HL-60 (cell line): ENCODE measurements around the gene DCAKD.

Source experiments
- DNase-seq, 2 experiments: peaks; one replicate each; pipeline ENCODE4 v3.0.0-alpha.2; 2010 to 2020; ENCODE audit warnings: low read depth in 1 of 2, low spot score in 1 of 2
- H3K27ac ChIP-seq: fragments of 250-450 bp; sonication (Bioruptor Pico); replicated peaks from 2 replicates; pipeline ENCODE4 v1.5.1; 2020; ENCODE audit warnings: mild to moderate bottlenecking, moderate library complexity
- H3K27me3 ChIP-seq: fragments of 250-450 bp; sonication (Bioruptor Pico); 2 replicates; pipeline ENCODE4 v1.5.1; 2021; ENCODE audit warnings: mild to moderate bottlenecking, moderate library complexity; ENCODE audit not compliant: insufficient read depth, poor library complexity, severe bottlenecking
- H3K4me3 ChIP-seq: replicated peaks from 2 replicates; pipeline ENCODE4 v1.5.1; 2011; ENCODE audit warnings: mild to moderate bottlenecking, control low read depth, low read length; ENCODE audit not compliant: insufficient read depth
- GABPA ChIP-seq: IDR thresholded peaks from 2 replicates; pipeline ENCODE4 v1.6.1; 2012; ENCODE audit warnings: low read depth
- POLR2AphosphoS5 ChIP-seq: IDR thresholded peaks from 2 replicates; pipeline ENCODE4 v1.6.1; 2012; ENCODE audit warnings: low read depth
- SPI1 ChIP-seq: IDR thresholded peaks from 2 replicates; pipeline ENCODE4 v1.6.1; 2012; ENCODE audit warnings: low read depth, mild to moderate bottlenecking, borderline replicate concordance
- long read RNA-seq: library from polyadenylated mRNA; unstranded; transcript quantifications from one replicate; pipeline ENCODE4 v2.0.0, GENCODE V29; 2020
- TF ChIP-seq, protein P1 (sequence below): IDR thresholded peaks from one replicate; pipeline ENCODE4 v1.5.1; 2011; ENCODE audit warnings: low read length, control low read depth, inconsistent platforms; ENCODE audit not compliant: insufficient read depth
- TF ChIP-seq, protein P2 (sequence below): IDR thresholded peaks from 2 replicates; pipeline ENCODE4 v1.6.1; 2012; ENCODE audit warnings: low read depth; ENCODE audit not compliant: insufficient replicate concordance

DCAKD gene, protein sequence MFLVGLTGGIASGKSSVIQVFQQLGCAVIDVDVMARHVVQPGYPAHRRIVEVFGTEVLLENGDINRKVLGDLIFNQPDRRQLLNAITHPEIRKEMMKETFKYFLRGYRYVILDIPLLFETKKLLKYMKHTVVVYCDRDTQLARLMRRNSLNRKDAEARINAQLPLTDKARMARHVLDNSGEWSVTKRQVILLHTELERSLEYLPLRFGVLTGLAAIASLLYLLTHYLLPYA
- long read RNA-seq, transcript DCAKD-208 (5 exons, 2,054 nt), result major isoform, 108 of 260 reads
- long read RNA-seq, transcript DCAKD-202 (5 exons, 2,030 nt), result minor isoform, 79 of 260 reads
- long read RNA-seq, transcript DCAKD-205 (5 exons, 990 nt), result minor isoform, 38 of 260 reads
- long read RNA-seq, partial matches to known transcripts, result 1 of 260 reads
- long read RNA-seq, other reads (novel, unspliced or antisense), result 33 of 260 reads

DNA sequence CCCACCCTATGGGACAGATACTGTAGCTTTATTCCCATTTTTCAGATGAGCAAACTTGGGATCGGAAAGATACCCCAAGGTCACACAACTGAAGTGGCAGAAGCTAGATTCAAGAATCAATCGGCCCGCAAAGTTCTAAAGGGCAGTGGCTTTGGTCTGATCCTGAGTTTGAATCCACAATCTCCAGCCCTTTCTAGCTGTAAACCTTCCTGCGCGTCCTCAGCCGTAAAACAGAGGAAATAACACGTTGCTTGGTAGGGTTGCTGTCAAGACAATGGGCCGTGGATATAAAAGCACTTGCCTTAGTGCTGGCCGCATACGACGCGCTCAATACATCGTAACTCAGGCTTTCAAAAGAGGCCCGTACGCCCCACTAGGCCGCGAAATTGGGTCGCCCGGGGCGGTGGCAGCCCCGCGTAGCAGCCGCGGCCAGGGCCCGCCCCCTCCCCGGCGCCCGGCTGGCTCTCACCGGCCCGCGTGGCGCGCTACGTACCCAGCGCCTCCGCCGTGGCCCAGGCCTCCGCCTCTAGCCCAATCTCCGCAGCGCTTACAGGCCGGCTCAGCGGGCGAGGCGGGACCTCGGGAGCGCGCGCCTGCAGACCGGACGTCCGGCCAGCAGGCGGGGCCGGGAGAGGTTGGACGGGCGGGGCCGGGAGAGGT is at the start of gene DCAKD:
Gene DCAKD, minus strand, starts transcription at position 573 of the 660 bp plus-strand sequence. CDS start 16,747 bp downstream, outside the sequence.
- Histone ChIP-seq H3K27me3 (no peaks in the 10 kb centered on the region), H3K27ac (peak within 1 kb of the TSS; percentile 84), H3K4me3 (peak within 1 kb of the TSS; percentile 66)
- DNase-seq, result peak; percentile 92
- TF ChIP-seq GABPA, result peak; percentile 80
- no peak for TF ChIP-seq SPI1
- TF ChIP-seq, protein P1, sequence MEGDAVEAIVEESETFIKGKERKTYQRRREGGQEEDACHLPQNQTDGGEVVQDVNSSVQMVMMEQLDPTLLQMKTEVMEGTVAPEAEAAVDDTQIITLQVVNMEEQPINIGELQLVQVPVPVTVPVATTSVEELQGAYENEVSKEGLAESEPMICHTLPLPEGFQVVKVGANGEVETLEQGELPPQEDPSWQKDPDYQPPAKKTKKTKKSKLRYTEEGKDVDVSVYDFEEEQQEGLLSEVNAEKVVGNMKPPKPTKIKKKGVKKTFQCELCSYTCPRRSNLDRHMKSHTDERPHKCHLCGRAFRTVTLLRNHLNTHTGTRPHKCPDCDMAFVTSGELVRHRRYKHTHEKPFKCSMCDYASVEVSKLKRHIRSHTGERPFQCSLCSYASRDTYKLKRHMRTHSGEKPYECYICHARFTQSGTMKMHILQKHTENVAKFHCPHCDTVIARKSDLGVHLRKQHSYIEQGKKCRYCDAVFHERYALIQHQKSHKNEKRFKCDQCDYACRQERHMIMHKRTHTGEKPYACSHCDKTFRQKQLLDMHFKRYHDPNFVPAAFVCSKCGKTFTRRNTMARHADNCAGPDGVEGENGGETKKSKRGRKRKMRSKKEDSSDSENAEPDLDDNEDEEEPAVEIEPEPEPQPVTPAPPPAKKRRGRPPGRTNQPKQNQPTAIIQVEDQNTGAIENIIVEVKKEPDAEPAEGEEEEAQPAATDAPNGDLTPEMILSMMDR, result no peak
- peak; percentile 65 for TF ChIP-seq POLR2AphosphoS5

DNA sequence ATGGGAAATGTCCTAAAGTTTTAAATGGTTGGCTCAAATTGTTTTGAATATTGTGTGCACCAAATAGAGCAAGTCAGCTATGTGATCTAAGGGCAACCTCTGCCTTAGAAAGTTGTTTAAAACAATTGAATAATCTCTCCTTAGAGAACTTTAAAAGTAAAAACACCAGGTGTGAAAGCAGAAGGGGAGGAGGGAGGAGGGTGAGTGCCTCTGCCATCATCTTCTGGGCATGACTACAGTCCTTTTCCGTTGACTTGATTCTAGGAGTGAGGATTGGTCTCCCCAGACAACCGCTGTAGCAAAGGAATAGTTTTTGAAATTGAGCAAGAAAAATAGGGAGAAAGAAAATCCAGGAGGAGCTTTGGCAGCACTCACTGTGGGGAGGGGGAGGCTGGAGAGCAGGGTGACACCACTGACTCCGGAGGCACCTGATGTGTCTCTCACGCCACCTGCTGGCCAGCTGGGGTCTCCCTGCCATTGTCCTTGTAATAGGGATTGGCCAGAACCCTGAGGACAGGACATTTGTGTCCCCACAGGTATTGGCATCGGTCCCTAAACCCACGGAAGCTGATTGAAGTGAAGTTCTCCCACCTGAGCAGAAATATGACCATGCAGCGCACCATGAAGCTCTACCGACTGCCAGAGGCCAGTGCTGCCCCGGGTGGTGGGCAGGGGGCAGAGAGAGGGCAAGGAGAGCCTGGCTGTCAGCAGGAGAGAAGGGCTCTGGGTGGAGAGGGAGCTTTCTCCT is 47.6 kb upstream of the DCAKD start:
- TF ChIP-seq GABPA, result no peak
- TF ChIP-seq, protein P1, result peak; percentile 95
- no peak overlapping the region for H3K27ac ChIP-seq
- peak; percentile 38 to 87 for DNase-seq
- no peak overlapping the region for H3K4me3 ChIP-seq
- H3K27me3 ChIP-seq, result no peaks in the 10 kb centered on the region

DNA sequence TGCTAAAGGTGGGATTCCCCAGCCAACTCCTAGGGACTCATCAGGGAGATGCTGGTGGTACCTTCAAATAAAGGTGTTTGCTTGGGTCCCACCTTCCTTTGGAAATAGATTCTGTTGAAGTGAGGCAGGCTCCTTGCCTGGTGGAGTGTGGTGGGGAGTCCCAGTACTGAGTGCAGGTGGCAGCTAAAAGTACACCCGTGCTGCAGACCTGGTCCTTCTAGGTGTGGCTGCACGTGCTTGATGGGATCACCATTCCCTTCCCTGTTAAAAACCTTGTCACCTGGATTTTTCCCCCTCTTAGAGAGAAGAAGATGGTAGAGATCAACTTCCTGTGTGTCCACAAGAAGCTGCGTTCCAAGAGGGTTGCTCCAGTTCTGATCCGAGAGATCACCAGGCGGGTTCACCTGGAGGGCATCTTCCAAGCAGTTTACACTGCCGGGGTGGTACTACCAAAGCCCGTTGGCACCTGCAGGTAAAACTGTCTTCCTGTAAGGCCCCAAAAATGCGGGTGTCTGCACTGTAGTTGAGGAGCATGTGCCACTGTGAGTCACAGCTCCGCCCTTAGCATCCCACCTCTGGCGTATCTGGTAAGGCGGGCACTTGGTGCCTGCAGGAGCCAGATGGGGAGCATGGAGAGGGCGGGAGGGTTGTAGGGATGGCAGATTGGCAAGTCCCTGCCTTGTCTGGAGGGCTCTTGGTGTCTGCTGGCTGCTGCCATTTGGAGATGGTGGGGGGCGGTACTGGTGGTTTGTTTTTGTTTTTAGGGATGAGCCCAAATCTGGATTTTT is 46.8 kb upstream of the DCAKD start:
- H3K4me3 ChIP-seq, result no peak overlapping the region
- TF ChIP-seq, protein P2, sequence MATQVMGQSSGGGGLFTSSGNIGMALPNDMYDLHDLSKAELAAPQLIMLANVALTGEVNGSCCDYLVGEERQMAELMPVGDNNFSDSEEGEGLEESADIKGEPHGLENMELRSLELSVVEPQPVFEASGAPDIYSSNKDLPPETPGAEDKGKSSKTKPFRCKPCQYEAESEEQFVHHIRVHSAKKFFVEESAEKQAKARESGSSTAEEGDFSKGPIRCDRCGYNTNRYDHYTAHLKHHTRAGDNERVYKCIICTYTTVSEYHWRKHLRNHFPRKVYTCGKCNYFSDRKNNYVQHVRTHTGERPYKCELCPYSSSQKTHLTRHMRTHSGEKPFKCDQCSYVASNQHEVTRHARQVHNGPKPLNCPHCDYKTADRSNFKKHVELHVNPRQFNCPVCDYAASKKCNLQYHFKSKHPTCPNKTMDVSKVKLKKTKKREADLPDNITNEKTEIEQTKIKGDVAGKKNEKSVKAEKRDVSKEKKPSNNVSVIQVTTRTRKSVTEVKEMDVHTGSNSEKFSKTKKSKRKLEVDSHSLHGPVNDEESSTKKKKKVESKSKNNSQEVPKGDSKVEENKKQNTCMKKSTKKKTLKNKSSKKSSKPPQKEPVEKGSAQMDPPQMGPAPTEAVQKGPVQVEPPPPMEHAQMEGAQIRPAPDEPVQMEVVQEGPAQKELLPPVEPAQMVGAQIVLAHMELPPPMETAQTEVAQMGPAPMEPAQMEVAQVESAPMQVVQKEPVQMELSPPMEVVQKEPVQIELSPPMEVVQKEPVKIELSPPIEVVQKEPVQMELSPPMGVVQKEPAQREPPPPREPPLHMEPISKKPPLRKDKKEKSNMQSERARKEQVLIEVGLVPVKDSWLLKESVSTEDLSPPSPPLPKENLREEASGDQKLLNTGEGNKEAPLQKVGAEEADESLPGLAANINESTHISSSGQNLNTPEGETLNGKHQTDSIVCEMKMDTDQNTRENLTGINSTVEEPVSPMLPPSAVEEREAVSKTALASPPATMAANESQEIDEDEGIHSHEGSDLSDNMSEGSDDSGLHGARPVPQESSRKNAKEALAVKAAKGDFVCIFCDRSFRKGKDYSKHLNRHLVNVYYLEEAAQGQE, result no peak
- TF ChIP-seq, protein P1, result no peak
- TF ChIP-seq SPI1 (no peak), GABPA (no peak)
- no peak for DNase-seq
- no peak overlapping the region for H3K27ac ChIP-seq
- H3K27me3 ChIP-seq, result no peaks in the 10 kb centered on the region

DNA sequence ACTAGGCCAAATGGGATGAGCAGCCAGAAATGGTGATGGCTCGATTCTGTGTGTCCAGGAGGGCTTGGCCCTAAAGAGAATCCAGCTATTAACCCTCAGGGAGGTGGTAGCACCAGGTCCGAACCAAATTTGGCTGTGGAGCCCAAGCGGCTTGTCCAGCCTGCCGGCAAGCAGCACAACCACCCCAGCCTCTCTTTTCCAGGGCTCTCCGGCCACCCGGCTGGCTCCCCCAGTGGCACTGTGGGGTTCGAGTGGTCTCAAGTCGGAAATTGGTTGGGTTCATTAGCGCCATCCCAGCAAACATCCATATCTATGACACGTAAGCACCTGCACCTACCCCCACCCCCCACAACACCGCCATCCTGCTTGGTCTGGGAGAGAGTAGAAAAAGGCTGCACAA is 45.5 kb upstream of the DCAKD start:
- H3K27ac ChIP-seq, result no peak overlapping the region
- TF ChIP-seq SPI1 (no peak), POLR2AphosphoS5 (no peak)
- TF ChIP-seq, protein P1, result no peak
- TF ChIP-seq, protein P2, result no peak

More for the DNA sequence above, 45.5 kb upstream of the DCAKD start:
- Histone ChIP-seq H3K27me3 (no peaks in the 10 kb centered on the region), H3K4me3 (no peak overlapping the region)
- no peak for DNase-seq
